SH-SY5Y (cell line): ENCODE measurements around the gene RAB40C.

Experiments
- GATA2 ChIP-seq: IDR thresholded peaks from 2 replicates; pipeline ENCODE4 v1.6.1; 2011; ENCODE audit warnings: mild to moderate bottlenecking, low read depth, low read length
- GATA3 ChIP-seq: IDR thresholded peaks from 2 replicates; pipeline ENCODE4 v1.6.1; 2011; ENCODE audit warnings: low read depth, mild to moderate bottlenecking, low read length, moderate library complexity

DNA sequence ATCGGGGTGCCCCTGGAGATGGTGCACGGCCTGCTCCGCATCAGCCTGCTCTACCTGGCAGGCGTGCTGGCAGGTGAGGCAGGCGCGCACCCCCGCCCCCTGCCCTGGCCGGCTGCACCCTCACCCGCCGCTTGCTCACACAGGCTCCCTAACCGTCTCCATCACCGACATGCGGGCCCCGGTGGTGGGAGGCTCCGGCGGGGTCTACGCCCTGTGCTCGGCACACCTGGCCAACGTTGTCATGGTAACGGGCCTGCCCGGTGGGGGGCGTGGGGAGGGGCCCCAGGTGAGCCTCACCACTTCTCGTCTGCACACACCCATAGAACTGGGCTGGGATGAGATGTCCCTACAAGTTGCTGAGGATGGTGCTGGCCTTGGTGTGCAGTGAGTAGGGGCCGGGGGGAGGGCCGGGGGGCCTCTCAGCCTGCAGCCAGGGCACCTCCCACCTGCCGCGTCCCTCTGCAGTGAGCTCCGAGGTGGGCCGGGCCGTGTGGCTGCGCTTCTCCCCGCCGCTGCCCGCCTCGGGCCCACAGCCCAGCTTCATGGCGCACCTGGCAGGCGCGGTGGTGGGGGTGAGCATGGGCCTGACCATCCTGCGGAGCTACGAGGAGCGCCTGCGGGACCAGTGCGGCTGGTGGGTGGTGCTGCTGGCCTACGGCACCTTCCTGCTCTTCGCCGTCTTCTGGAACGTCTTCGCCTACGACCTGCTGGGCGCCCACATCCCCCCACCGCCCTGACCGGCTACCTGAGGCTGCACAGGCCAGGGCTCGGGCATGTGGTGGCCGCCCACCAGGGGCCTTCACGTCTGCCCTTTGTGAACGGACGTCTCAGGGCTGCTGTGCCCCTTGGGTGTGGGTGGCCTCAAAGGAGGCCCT, 87.7 kb downstream of the RAB40C start:
- no peak for TF ChIP-seq GATA2
- TF ChIP-seq GATA3, result no peak
